Hematopoietic multipotent progenitor cell treated with erythropoietin and hydrocortisone succinate and interleukin-3 and kit ligand, for 8 days (in vitro differentiated cells): ENCODE measurements around the gene PRX.
"Not testable (repeated sequence)": the region's sequence is repeated elsewhere in the genome, so short reads cannot be mapped to it uniquely, and the experiment has no call there.

Source experiments
- DNase-seq: peaks from one replicate; pipeline ENCODE4 v3.0.0-alpha.2; 2015

Gene PRX

GRCh38 chr19:40414542-40415535 is 1.7 kb upstream of the PRX start:
- no peak for DNase-seq

- DNase-seq, result no peak
Measured at GRCh38 chr19:40412866-40413265, 312 bp downstream of the PRX start.

GRCh38 chr19:40411958-40412499 is 1.1 kb downstream of the PRX start:
- DNase-seq, result no peak

GRCh38 chr19:40411125-40411842 is 1.9 kb downstream of the PRX start:
- DNase-seq, result no peak

- DNase-seq, result no peak
Measured at GRCh38 chr19:40410030-40410389, 3.2 kb downstream of the PRX start.

GRCh38 chr19:40408598-40408925 is 4.6 kb downstream of the PRX start:
- not testable (repeated sequence) for DNase-seq

- peak; percentile 72 for DNase-seq
Measured at GRCh38 chr19:40407714-40408597, 5.2 kb downstream of the PRX start.

- peak; percentile 78 for DNase-seq
Measured at GRCh38 chr19:40403262-40403984, 9.8 kb downstream of the PRX start.

GRCh38 chr19:40400559-40400958 is 12.6 kb downstream of the PRX start:
- DNase-seq, result no peak

GRCh38 chr19:40398417-40399131 is 14.6 kb downstream of the PRX start:
- DNase-seq, result peak; percentile 66

GRCh38 chr19:40397568-40397906 is 15.6 kb downstream of the PRX start:
- no peak for DNase-seq

GRCh38 chr19:40396886-40397567 is 16.2 kb downstream of the PRX start:
- DNase-seq, result no peak

GRCh38 chr19:40395956-40396355 is 17.2 kb downstream of the PRX start:
- no peak for DNase-seq

- no peak for DNase-seq
Measured at GRCh38 chr19:40394816-40395210, 18.4 kb downstream of the PRX start.

- DNase-seq, result no peak
Measured at GRCh38 chr19:40393894-40394815, 19.0 kb downstream of the PRX start.

GRCh38 chr19:40392894-40393517 is 20.2 kb downstream of the PRX start:
- DNase-seq, result no peak

GRCh38 chr19:40392123-40392522 is 21.1 kb downstream of the PRX start:
- no peak for DNase-seq

- no peak for DNase-seq
Measured at GRCh38 chr19:40390084-40390742, 23.0 kb downstream of the PRX start, which contains the start of gene HIPK4. Gene HIPK4 (minus strand): TSS chr19:40390181. CDS start chr19:40389902, 279 bp downstream.
